Smooth muscle cell (in vitro differentiated cells): ENCODE measurements around the gene LAMTOR4. TPM values are rescaled to one million over a fixed set of nuclear protein-coding genes. Genes with fewer than 3 reads are reported as not detected.

ENCODE experiments used
- DNase-seq: peaks from one replicate; lab custom pipeline; 2025; ENCODE audit not compliant: unreplicated experiment; lab: John Stamatoyannopoulos, UW
- H2AFZ ChIP-seq: fragments of 200-600 bp; sonication (generic); 2 replicates; pipeline ENCODE4 v1.6.0; 2016; ENCODE audit warnings: antibody characterized with exemption, low read depth, mild to moderate bottlenecking
- H3F3A ChIP-seq: fragments of 200-600 bp; sonication (generic); 2 replicates; pipeline ENCODE4 v1.6.0; 2017; ENCODE audit warnings: antibody characterized with exemption, low read depth
- H3K27ac ChIP-seq: fragments of 200-600 bp; sonication (generic); 2 replicates; pipeline ENCODE4 v1.5.1; 2016; ENCODE audit warnings: low read depth, mild to moderate bottlenecking
- H3K27me3 ChIP-seq: fragments of 200-600 bp; sonication (generic); 2 replicates; pipeline ENCODE4 v1.6.1; 2016; ENCODE audit warnings: low read depth, mild to moderate bottlenecking
- H3K36me3 ChIP-seq: fragments of 200-600 bp; sonication (generic); 2 replicates; pipeline ENCODE4 v1.5.1; 2016; ENCODE audit warnings: low read depth
- H3K4me1 ChIP-seq: fragments of 200-600 bp; sonication (generic); 2 replicates; pipeline ENCODE4 v1.5.1; 2016; ENCODE audit warnings: low read depth
- H3K4me2 ChIP-seq: fragments of 200-600 bp; sonication (generic); 2 replicates; pipeline ENCODE4 v1.6.0; 2016; ENCODE audit warnings: mild to moderate bottlenecking
- H3K4me3 ChIP-seq: fragments of 200-600 bp; sonication (generic); 2 replicates; pipeline ENCODE4 v1.5.1; 2016; ENCODE audit warnings: mild to moderate bottlenecking
- H3K79me2 ChIP-seq: fragments of 200-600 bp; sonication (generic); 2 replicates; pipeline ENCODE4 v1.6.0; 2016; ENCODE audit warnings: low read depth, mild to moderate bottlenecking
- H3K9ac ChIP-seq: fragments of 200-600 bp; sonication (generic); 2 replicates; pipeline ENCODE4 v1.6.0; 2016; ENCODE audit warnings: low read depth
- H3K9me3 ChIP-seq: fragments of 200-600 bp; sonication (generic); replicated peaks from 2 replicates; pipeline ENCODE4 v1.5.1; 2016; ENCODE audit warnings: low read depth
- H4K20me1 ChIP-seq: fragments of 200-600 bp; sonication (generic); 2 replicates; pipeline ENCODE4 v1.6.0; 2016; ENCODE audit warnings: low read depth
- WGBS: methylation state at CpG from one replicate; pipeline ENCODE4 v1.1.7; 2016; ENCODE audit warnings: low lambda C conversion rate; 5-methylcytosine and 5-hydroxymethylcytosine counted together
- polyA plus RNA-seq: library from polyadenylated mRNA; unstranded; fragments of >200 nt; fragmentation: Nextera tagmentation; extraction: Ambion mirVana; gene quantifications from 2 replicates; pipeline ENCODE4 v1.2.1, GENCODE V29; 2016
- total RNA-seq: library from RNA; depleted of rRNA; stranded (reverse); fragments of >200 nt; gene quantifications from 2 replicates; pipeline ENCODE4 v1.2.3, GENCODE V29; 2014
- TF ChIP-seq, protein P1 (sequence below): fragments of 200-600 bp; sonication (generic); IDR thresholded peaks from 2 replicates; pipeline ENCODE4 v1.5.1; 2017; ENCODE audit warnings: borderline replicate concordance, mild to moderate bottlenecking, antibody characterized with exemption; ENCODE audit not compliant: insufficient read depth, poor library complexity, severe bottlenecking

Gene LAMTOR4
- total and polyA plus RNA-seq, 2 experiments from 2014 or later = 108 to 203 TPM

DNA sequence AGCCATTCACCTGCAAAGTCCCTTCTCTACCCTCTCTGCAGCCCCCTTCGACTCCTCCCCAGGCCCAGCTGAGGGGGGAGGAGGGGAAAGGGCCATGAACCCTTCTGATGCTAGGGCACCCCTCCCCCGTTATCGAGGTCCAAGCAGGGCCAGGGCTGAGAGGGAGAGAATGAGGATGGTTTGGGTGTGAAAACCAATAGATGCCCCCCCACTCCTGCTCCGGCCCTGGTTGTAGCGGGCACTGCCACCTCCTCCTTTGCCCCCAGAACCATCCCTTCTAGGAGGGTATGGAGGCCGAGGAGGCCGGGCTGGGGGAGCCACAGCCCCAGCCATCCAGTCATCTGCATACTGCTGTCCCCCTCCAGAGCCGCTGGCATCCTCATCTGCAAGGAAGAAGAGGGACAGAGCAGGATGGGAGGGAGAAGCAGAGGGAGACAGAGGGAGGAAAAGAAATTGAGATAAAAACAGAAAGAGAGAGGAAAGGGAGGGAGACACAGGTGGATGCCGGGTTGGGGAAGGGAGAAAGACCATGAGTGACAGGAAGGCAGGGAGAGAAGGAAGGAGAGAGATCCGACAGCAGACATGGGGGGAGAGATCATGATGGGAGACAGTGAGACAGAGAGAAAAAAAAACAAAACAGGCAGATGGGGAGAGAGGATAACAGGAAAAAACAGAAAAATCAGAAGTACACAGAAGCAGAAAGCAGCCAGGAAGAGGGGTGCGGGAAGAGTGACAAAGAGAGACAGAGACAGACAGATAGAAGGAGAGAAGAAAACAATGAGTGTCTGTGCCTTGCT, 21.6 kb downstream of the LAMTOR4 start:
- whole genome bisulfite sequencing = 90% methylated on average over 11 of the region's 11 CpGs
- Histone ChIP-seq H3K27ac (no peak overlapping the region), H4K20me1 (no peaks in the 10 kb centered on the region), H3K4me3 (no peak overlapping the region), H3K27me3 (peaks cover 23% of the 10 kb centered on the region), H3K4me2 (no peak overlapping the region), H2AFZ (no peak overlapping the region), H3K36me3 (no peaks in the 10 kb centered on the region), H3K9ac (no peak overlapping the region), H3K9me3 (no peaks in the 10 kb centered on the region), H3F3A (peaks cover 4% of the 10 kb centered on the region), H3K4me1 (peaks cover 8% of the 10 kb centered on the region), H3K79me2 (no peaks in the 10 kb centered on the region)
- TF ChIP-seq, protein P1, sequence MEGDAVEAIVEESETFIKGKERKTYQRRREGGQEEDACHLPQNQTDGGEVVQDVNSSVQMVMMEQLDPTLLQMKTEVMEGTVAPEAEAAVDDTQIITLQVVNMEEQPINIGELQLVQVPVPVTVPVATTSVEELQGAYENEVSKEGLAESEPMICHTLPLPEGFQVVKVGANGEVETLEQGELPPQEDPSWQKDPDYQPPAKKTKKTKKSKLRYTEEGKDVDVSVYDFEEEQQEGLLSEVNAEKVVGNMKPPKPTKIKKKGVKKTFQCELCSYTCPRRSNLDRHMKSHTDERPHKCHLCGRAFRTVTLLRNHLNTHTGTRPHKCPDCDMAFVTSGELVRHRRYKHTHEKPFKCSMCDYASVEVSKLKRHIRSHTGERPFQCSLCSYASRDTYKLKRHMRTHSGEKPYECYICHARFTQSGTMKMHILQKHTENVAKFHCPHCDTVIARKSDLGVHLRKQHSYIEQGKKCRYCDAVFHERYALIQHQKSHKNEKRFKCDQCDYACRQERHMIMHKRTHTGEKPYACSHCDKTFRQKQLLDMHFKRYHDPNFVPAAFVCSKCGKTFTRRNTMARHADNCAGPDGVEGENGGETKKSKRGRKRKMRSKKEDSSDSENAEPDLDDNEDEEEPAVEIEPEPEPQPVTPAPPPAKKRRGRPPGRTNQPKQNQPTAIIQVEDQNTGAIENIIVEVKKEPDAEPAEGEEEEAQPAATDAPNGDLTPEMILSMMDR = no peak
- no peak for DNase-seq

DNA sequence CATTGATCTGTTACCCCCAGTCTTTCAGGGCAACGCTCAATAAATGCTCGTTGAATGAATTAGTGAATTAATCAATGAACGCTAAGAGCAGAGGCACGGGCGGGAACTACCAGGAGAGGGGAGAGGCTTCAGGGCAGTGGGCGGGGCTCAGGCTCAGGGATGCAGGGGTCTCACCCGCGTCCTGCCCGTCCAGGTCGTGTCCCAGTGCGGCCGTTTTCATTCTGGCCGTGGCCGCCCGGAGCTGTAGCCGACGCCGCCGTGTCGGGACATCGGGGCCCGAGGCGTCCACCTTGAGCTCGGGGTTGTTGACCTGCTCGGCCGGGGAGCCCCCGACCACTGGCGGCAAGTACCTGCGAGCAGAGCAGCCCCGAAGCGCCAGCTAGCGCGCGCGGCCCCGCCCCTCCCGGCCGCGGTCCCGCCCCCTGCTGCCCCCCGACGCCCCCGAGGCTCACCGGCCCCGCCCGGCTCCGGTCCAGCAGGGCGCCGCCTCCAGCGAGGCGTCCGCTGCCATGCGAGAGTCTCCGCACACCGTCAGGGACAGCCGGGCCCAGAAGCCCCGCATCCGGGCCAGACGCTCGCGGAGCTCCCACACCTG, 22.5 kb downstream of the LAMTOR4 start:
- H3K79me2 ChIP-seq = no peaks in the 10 kb centered on the region
- no peak for DNase-seq
- H3K27me3 ChIP-seq = peaks cover 23% of the 10 kb centered on the region
- H3K4me1 ChIP-seq = peaks cover 9% of the 10 kb centered on the region
- H3K27ac ChIP-seq = no peak overlapping the region
- H3K36me3 ChIP-seq = no peaks in the 10 kb centered on the region
- peaks cover 4% of the 10 kb centered on the region for H3F3A ChIP-seq
- H3K9ac ChIP-seq = no peak overlapping the region
- no peaks in the 10 kb centered on the region for H4K20me1 ChIP-seq
- no peaks in the 10 kb centered on the region for H3K9me3 ChIP-seq
- peak overlapping the region; percentile 81 for H3K4me2 ChIP-seq
- TF ChIP-seq, protein P1 = no peak
- peak overlapping the region; percentile 40 for H3K4me3 ChIP-seq
- 8% methylated on average over 35 of the region's 61 CpGs for WGBS
- no peak overlapping the region for H2AFZ ChIP-seq

DNA sequence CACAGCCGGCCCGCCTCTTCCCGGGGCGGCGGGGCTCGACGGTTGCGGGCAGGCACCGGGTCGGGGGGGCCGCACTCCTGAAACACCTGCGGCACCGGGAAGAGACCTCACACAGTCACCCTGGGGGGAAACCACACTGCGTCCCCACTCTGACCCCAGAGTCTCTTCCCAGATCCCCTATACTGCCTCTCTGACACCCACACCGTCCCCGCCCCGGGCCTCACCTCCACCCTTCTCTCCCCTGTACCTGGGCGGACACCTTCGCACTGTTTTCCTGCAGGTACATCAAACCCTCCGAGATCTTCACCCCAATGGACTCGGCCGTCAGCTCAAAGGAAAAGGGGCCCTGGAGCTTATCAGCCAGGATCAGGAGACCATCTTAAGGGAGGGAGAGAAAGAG, 23.1 kb downstream of the LAMTOR4 start:
- TF ChIP-seq, protein P1 = no peak
- Histone ChIP-seq H2AFZ (no peak overlapping the region), H3K4me1 (peaks cover 14% of the 10 kb centered on the region), H3K27me3 (peaks cover 23% of the 10 kb centered on the region), H3F3A (peaks cover 4% of the 10 kb centered on the region), H4K20me1 (no peaks in the 10 kb centered on the region), H3K4me2 (peak overlapping the region; percentile 81), H3K9ac (no peak overlapping the region), H3K79me2 (no peaks in the 10 kb centered on the region), H3K4me3 (peak overlapping the region; percentile 40), H3K9me3 (no peaks in the 10 kb centered on the region), H3K36me3 (no peaks in the 10 kb centered on the region), H3K27ac (no peak overlapping the region)
- DNase-seq = no peak
- 51% methylated on average over 8 of the region's 22 CpGs for WGBS
